ENCODE data around the gene FILIP1. TPM values are rescaled to one million over a fixed set of nuclear protein-coding genes. Genes with fewer than 3 reads are reported as not detected.

Gene FILIP1
- total RNA-seq, 1 experiment from 2014 or later = not detected

GRCh38 chr6:75296811-75297779 is 196.5 kb downstream of the FILIP1 start:
- TF ChIP-seq CTCF (conservative IDR thresholded peaks at IDR 0.05; ENCODE audit: low read depth, low read length) (peak; percentile 74), EZH2phosphoT487 (IDR thresholded peaks at IDR 0.05; ENCODE audit: borderline replicate concordance, low read length) (no peak), EZH2 (IDR thresholded peaks at IDR 0.05; ENCODE audit: low read length, unreplicated experiment) (no peak)
- H3K4me1 ChIP-seq (ENCODE audit: insufficient read depth, low read length) = no peaks in the 10 kb centered on the region
- DNase-seq = peak; percentile 61
- no peak overlapping the region for H3K4me2 ChIP-seq (ENCODE audit: low read length)
- POLR2A ChIA-PET (ENCODE audit: unreplicated experiment) = no interaction called here
- CTCF ChIA-PET = interaction anchor here (0.6 kb wide), 2 partner anchors 12 to 228 kb away, joined by 3 read pairs; no protein-coding TSS in a partner anchor
- no peaks in the 10 kb centered on the region for H3K9me3 ChIP-seq (ENCODE audit: low read length)
- intact Hi-C loops (cut with micrococcal nuclease) = loop anchor here (1.0 to 2.0 kb wide), 3 partner anchors 31 to 229 kb away; no protein-coding TSS in a partner anchor
- BruUV-seq (replicated peaks) = no TSS peak
- H3K79me2 ChIP-seq (ENCODE audit: low read length) = no peaks in the 10 kb centered on the region
- H3F3A ChIP-seq (ENCODE audit: low read length, unreplicated experiment) = no peaks in the 10 kb centered on the region
- H3K4me3 ChIP-seq (ENCODE audit: low read length) = no peak overlapping the region
- peak; percentile 77 for ATAC-seq
- H4K20me1 ChIP-seq (ENCODE audit: low read length) = no peaks in the 10 kb centered on the region
- H3K36me3 ChIP-seq (ENCODE audit: low read depth, low read length) = no peaks in the 10 kb centered on the region
- no peak overlapping the region for H2AFZ ChIP-seq (ENCODE audit: low read length)
- no peaks in the 10 kb centered on the region for H3K27me3 ChIP-seq (ENCODE audit: low read length)
- no peaks in the 10 kb centered on the region for H3K9me2 ChIP-seq (replicated peaks; ENCODE audit: low read length)
- H3K9ac ChIP-seq (ENCODE audit: low read length) = no peak overlapping the region
- H3K27ac ChIP-seq (ENCODE audit: low read length) = no peak overlapping the region

- 0 out of 2 replicates have a peak, but pooled peaks cover 3% of the 10 kb centered on the region for H3K4me1 ChIP-seq (ENCODE audit: insufficient read depth, low read length)
- BruUV-seq (replicated peaks) = no TSS peak
- POLR2A ChIA-PET (ENCODE audit: unreplicated experiment) = no interaction called here
- no peaks in the 10 kb centered on the region for H3K9me3 ChIP-seq (ENCODE audit: low read length)
- H3K79me2 ChIP-seq (ENCODE audit: low read length) = 0 out of 2 replicates have a peak, but pooled peaks cover 5% of the 10 kb centered on the region
- H3F3A ChIP-seq (ENCODE audit: low read length, unreplicated experiment) = no peaks in the 10 kb centered on the region
- H3K9me2 ChIP-seq (replicated peaks; ENCODE audit: low read length) = no peaks in the 10 kb centered on the region
- H3K27ac ChIP-seq (ENCODE audit: low read length) = no peak overlapping the region
- no peak overlapping the region for H3K4me3 ChIP-seq (ENCODE audit: low read length)
- no peak overlapping the region for H2AFZ ChIP-seq (ENCODE audit: low read length)
- H3K4me2 ChIP-seq (ENCODE audit: low read length) = no peak overlapping the region
- CTCF ChIA-PET = no interaction called here
- ATAC-seq (no peak), DNase-seq (no peak)
- TF ChIP-seq CTCF (conservative IDR thresholded peaks at IDR 0.05; ENCODE audit: low read depth, low read length) = no peak
- TF ChIP-seq EZH2phosphoT487 (IDR thresholded peaks at IDR 0.05; ENCODE audit: borderline replicate concordance, low read length) = no peak
- TF ChIP-seq EZH2 (IDR thresholded peaks at IDR 0.05; ENCODE audit: low read length, unreplicated experiment) = no peak
- H3K36me3 ChIP-seq (ENCODE audit: low read depth, low read length) = no peaks in the 10 kb centered on the region
- H4K20me1 ChIP-seq (ENCODE audit: low read length) = no peaks in the 10 kb centered on the region
- no peak overlapping the region for H3K9ac ChIP-seq (ENCODE audit: low read length)
- intact Hi-C loops (cut with micrococcal nuclease) = no loop called here
- no peaks in the 10 kb centered on the region for H3K27me3 ChIP-seq (ENCODE audit: low read length)
Measured at GRCh38 chr6:75292555-75292954, 201.0 kb downstream of the FILIP1 start.

DNA sequence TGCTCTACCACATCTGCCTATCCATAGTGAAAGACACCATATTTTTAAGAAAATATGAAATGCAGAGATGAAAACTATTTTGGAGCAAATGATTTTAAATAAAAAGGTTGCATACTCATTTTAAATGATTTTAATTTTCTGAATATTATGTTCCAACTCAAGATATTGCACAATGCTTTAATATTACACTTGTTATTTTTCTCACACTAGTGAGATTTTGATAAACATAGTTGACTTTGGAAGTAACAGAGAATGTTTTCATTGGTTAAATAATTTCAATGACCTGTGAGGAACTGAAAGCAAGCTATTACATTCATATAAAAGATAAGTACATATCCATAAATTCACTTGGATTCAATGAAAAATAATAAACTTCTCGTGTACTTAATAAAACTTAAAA is 201.9 kb downstream of the FILIP1 start:
- Histone ChIP-seq H3K27me3 (ENCODE audit: low read length) (no peaks in the 10 kb centered on the region), H4K20me1 (ENCODE audit: low read length) (no peaks in the 10 kb centered on the region), H3K36me3 (ENCODE audit: low read depth, low read length) (no peaks in the 10 kb centered on the region), H2AFZ (ENCODE audit: low read length) (no peak overlapping the region), H3K4me3 (ENCODE audit: low read length) (no peak overlapping the region), H3K4me2 (ENCODE audit: low read length) (no peak overlapping the region), H3K9ac (ENCODE audit: low read length) (no peak overlapping the region), H3K79me2 (ENCODE audit: low read length) (peaks cover 5% of the 10 kb centered on the region; the same call in 1 of the 2 replicates), H3K9me2 (replicated peaks; ENCODE audit: low read length) (no peaks in the 10 kb centered on the region), H3K9me3 (ENCODE audit: low read length) (no peaks in the 10 kb centered on the region), H3K4me1 (ENCODE audit: insufficient read depth, low read length) (0 out of 2 replicates have a peak, but pooled peaks cover 3% of the 10 kb centered on the region), H3K27ac (ENCODE audit: low read length) (no peak overlapping the region), H3F3A (ENCODE audit: low read length, unreplicated experiment) (no peaks in the 10 kb centered on the region)
- DNase-seq = no peak
- ChIA-PET POLR2A (ENCODE audit: unreplicated experiment) (no interaction called here), CTCF (no interaction called here)
- intact Hi-C loops (cut with micrococcal nuclease) = no loop called here
- no TSS peak for BruUV-seq (replicated peaks)
- TF ChIP-seq CTCF (conservative IDR thresholded peaks at IDR 0.05; ENCODE audit: low read depth, low read length) = no peak
- no peak for TF ChIP-seq EZH2 (IDR thresholded peaks at IDR 0.05; ENCODE audit: low read length, unreplicated experiment)
- TF ChIP-seq EZH2phosphoT487 (IDR thresholded peaks at IDR 0.05; ENCODE audit: borderline replicate concordance, low read length) = no peak
- no peak for ATAC-seq
